ENCODE results near the gene SLC2A10.
"Not testable (repeated sequence)": the region's sequence is repeated elsewhere in the genome, so short reads cannot be mapped to it uniquely, and the experiment has no call there.

The SLC2A10 gene

GRCh38 chr20:46709459-46710152 is at the start of gene SLC2A10:
Gene SLC2A10, plus strand, starts transcription at chr20:46709649. Its CDS starts 88 bp downstream, at chr20:46709737.
- no peak for DNase-seq (ENCODE audit: low read depth)

DNA sequence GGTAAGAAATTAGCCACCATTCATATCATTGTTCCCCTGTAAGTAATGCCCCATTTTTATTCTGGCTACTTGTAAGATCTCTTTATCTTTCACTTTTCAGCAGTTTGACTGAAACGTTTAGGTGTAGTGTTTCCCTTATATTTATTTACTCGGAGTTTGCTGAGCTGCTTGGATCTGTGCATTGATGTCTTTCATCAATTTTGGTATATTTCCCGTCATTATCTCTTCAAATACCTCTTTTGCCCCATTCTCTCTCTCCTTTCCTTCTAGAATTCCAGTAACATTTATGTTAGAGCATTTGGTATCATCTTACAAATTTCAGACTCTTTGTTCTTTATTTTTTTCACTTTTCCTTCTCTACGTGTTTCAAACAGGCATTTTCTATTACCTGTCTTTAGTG is 49.0 kb upstream of the SLC2A10 start:
- DNase-seq (ENCODE audit: low read depth) = no peak

- no peak for DNase-seq (ENCODE audit: low read depth)
Observed at GRCh38 chr20:46661659-46662058, 47.8 kb upstream of the SLC2A10 start.

GRCh38 chr20:46663531-46663930 is 45.9 kb upstream of the SLC2A10 start:
- no peak for DNase-seq (ENCODE audit: low read depth)

- DNase-seq (ENCODE audit: low read depth) = no peak
Observed at GRCh38 chr20:46665602-46666001, 43.8 kb upstream of the SLC2A10 start.

DNA sequence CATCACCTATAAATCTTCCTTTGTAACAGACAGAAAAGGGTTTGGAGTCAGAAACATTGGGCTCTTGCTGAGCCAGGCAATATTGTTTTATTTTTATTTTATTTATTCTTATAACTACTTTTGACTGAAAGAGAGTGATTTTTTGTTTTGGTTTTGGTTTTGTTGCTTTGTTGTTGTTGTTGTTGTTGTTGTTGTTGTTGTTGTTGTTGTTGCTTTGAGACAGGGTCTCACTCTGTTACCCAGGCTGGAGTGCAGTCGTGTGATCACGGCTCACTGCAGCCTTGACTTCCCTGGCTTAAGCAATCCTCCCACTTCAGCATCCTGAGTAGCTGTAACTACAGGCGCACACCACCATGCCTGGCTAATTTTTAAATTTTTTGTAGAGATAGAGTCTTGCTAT is 43.1 kb upstream of the SLC2A10 start:
- no peak for DNase-seq (ENCODE audit: low read depth)

DNA sequence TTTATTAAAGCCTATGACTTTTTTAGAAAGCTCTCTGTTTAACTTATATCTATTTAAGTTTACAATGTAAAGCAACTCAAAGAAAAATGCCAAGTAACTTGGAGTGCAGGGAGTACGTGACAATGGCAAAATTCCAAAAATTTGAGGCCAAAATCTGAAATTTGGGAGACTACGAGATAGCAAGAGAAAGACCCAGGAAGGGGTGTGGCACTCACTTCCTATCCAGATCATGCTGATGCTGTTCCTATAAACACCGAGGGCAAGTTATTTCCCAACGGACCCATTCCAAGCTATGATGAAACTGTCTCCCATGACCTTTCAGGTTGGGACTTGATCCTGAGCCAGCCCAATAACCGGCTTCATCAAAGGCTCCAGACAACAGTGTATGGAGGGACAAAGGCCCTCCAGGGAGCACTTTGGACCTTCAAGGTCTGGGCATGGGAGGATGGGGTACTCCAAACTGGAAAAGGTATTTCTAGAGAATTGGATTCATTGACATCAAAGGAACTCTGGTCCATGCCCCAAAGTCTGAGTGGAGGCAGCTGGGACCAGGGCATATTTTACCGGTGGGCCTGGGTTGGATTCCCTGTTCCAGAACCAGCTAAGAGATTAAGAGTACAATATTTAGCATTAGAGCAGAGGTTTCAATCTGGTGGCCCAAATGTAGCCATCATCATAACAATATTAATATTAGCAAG is 42.5 kb upstream of the SLC2A10 start:
- no peak for DNase-seq (ENCODE audit: low read depth)

GRCh38 chr20:46670228-46670584 is 39.2 kb upstream of the SLC2A10 start:
- no peak for DNase-seq (ENCODE audit: low read depth)

- DNase-seq (ENCODE audit: low read depth) = no peak
Observed at GRCh38 chr20:46670585-46671584, 38.6 kb upstream of the SLC2A10 start.

- DNase-seq (ENCODE audit: low read depth) = no peak
Observed at GRCh38 chr20:46671866-46672542, 37.4 kb upstream of the SLC2A10 start.

DNA sequence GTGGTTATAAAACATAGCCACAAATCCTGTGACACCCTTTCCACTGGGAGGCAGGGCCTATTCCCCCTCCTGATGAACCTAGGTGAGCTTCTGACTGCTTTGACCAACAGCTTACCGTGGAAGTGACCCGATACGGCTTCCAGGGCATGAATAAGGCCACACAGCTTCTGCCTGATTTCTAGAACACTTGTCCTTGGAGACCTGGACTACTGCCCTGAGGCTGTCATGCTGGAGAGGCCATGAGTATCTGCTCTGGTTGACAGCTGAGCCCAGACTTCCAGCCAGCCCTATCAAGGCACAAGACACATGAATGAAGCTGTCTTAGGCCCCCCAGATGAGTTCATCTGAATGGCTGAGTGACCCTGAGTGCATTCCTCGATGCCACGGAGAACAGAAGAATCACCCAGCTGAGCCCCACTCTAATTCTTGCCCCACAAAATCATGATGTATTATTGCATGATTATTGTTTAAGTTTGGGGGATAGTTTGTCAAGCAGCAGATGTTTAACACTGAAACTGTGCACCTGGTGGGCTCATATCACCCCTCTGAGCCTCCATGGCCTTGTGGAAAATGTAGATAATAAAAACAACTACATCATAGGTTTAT is 36.8 kb upstream of the SLC2A10 start:
- no peak for DNase-seq (ENCODE audit: low read depth)

DNA sequence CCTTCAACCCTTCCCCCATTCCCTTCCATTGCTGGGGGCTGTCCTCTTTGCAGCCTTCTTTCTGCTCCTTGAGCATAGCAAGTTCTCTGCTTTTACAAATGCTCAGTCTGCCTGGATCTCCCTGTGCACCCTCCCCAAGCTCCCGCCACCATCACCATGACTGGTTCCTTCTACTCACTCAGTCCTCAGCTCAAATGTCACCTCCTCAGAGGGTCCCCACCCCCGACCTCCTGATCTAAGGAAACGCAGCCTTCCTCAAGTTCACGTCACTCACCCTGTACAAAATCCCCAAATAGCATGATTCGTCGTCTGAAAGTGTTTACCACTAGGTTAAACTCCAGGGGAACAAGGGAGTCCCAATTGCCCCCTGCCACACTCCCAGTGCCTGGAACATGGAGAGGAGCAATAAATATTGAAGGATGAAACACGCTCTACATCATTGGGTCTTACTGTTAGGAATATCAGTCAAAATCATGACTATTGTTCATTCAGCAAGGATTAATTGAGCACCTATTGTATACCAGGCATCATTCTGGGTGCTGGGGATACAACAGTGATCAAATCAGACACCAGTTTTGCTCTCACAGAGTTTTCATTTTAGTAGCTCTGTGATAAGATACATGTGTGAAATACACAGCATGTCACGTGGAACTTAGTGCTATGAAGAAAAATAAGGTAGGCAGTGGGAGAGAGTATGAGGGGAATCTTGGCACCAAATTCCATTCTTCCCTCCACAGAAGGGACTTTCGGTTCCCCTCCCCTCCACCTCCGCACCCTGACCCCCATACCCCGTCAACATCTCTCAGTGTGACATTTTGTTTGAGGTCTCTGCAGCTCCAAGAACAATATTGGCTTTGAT is 35.8 kb upstream of the SLC2A10 start:
- DNase-seq (ENCODE audit: low read depth) = no peak

- no peak for DNase-seq (ENCODE audit: low read depth)
Observed at GRCh38 chr20:46674253-46675083, 35.0 kb upstream of the SLC2A10 start.

DNA sequence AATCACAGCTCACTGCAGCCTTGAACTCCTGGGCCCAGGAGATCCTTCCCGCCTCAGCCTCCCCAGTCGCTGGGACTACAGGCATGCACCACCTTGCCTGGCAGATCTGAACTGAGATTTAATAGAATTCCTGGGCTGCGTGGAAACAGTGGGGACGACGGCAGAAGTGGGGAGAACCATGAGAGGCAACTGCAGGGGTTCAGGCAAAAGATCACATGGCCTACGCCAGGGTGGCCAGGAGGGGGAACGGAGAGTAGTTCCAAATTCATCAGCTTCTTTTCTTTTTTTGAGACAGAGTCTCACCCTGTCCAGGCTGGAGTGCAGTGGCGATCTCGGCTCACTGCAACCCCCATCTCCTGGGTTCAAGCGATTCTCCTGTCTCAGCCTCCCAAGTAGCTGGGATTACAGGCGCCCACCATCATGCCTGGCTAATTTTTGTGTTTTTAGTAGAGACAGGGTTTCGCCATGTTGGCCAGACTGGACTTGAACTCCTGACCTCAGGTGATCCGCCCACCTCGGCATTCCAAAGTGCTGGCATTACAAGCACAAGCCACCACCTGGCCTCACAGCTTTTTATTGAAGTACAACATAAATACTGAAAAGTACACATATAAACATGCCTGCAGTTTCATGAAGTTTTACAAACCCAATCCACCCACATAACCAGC is 32.7 kb upstream of the SLC2A10 start:
- not testable (repeated sequence) for DNase-seq (ENCODE audit: low read depth)

DNA sequence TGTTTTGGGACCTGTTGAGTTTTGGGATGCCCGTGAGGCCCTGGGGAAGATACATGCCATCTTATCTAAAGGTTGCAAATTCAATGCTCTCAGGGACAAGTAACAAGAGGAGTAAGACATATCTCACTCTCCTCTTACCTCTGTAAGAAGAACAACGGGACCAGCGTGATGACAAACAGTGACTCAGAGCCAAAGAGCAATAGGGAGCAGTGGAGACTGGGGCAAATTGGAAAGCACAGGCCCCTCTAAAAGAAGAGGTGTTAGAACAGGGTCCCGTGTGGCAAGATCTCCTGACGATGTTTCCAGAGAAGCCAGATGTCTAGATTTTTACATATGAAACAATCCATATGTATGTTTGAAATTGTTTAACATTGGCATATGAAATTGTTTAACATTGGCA is 31.8 kb upstream of the SLC2A10 start:
- no peak for DNase-seq (ENCODE audit: low read depth)

- DNase-seq (ENCODE audit: low read depth) = no peak
Observed at GRCh38 chr20:46678516-46678915, 30.9 kb upstream of the SLC2A10 start.

- no peak for DNase-seq (ENCODE audit: low read depth)
Observed at GRCh38 chr20:46680684-46681031, 28.8 kb upstream of the SLC2A10 start.

DNA sequence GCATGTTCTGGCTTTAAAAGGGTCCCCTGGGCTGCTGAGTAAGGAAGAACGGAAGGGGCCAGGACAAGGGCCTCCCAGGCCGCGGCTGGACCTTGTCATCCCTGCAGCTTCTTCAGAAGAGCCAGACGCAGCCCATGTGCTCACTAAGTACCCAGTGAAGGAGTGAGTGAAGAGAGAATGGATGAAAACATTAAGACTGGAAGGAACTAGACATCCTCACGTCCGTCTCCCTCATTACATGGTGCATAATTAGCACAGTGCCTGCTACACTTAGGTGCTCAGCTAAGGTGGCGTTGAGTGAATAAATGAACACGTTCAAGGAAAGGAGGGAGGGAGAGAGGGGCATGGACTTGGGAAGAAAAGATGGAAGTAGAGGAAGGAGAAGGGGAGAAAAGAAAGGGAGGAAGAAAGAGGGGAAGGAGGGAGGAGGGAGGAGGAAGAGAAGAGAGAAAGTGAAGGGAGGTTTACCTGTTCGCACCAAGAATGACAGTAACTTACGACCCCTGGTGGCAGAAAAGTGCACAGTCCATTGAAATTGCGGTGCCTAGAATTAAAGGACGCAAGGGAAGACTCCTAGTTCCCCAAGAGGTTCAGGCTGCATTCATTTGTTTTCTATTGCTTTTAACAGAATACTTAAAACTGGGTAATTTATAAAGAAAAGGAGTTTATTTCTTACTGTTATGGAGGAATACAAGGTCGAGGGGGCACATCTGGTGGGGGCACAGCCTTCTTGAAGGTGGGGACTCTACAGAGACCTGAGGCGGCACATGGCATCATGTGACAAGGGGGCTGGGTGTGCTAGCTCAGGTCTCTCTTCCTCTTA is 28.2 kb upstream of the SLC2A10 start:
- peak; percentile 35 for DNase-seq (ENCODE audit: low read depth)
